A549 (cell line): ENCODE data around the gene TMEM198.

Source experiments
- CEBPB ChIP-seq, 2 experiments: fragments of >200 bp in 1 of 2; sonication (Bioruptor Twin) in 1 of 2; formaldehyde crosslinking in 1 of 2; IDR thresholded peaks; 2 replicates each; pipeline ENCODE4 v1.6.1; 2012 to 2016
- CHD2 ChIP-seq: fragments of 150-350 bp; IDR thresholded peaks from 2 replicates; pipeline ENCODE4 v1.6.1; 2014; ENCODE audit warnings: low read length; ENCODE audit not compliant: partially characterized antibody
- CHD4 ChIP-seq: fragments of 200-600 bp; sonication (generic); IDR thresholded peaks from 2 replicates; pipeline ENCODE4 v1.6.1; 2016; ENCODE audit warnings: antibody characterized with exemption, mild to moderate bottlenecking, borderline replicate concordance
- EP300 ChIP-seq, 2 experiments: fragments of >200 bp; sonication (Bioruptor Twin); formaldehyde crosslinking; IDR thresholded peaks; 2 replicates in 1 of 2; 3 replicates in 1 of 2; pipeline ENCODE4 v1.6.1; 2016 to 2017
- HDAC2 ChIP-seq: fragments of 200-600 bp; sonication (generic); IDR thresholded peaks from 2 replicates; pipeline ENCODE4 v1.6.1; 2016
- JUN ChIP-seq, 2 experiments: fragments of >200 bp; sonication (Bioruptor Twin); formaldehyde crosslinking; IDR thresholded peaks; 2 replicates in 1 of 2; 3 replicates in 1 of 2; pipeline ENCODE4 v1.6.1; 2016 to 2017
- MAFK ChIP-seq: fragments of 450-650 bp; IDR thresholded peaks from 2 replicates; pipeline ENCODE4 v1.6.1; 2014; ENCODE audit not compliant: partially characterized antibody
- MYC ChIP-seq: IDR thresholded peaks from 2 replicates; pipeline ENCODE4 v1.6.1; 2012; ENCODE audit warnings: mild to moderate bottlenecking, inconsistent platforms, low read length, improper control_type of control experiment, borderline replicate concordance
- PHF8 ChIP-seq: fragments of 200-600 bp; sonication (generic); IDR thresholded peaks from 2 replicates; pipeline ENCODE4 v1.6.1; 2016; ENCODE audit warnings: low read depth, mild to moderate bottlenecking, antibody characterized with exemption, moderate library complexity, borderline replicate concordance
- POLR2A ChIP-seq: IDR thresholded peaks from 2 replicates; pipeline ENCODE4 v1.6.1; 2012; ENCODE audit warnings: mild to moderate bottlenecking, low read length
- RFX5 ChIP-seq: fragments of 450-650 bp; IDR thresholded peaks from 2 replicates; pipeline ENCODE4 v1.7.1; 2014; ENCODE audit warnings: antibody characterized with exemption, mild to moderate bottlenecking, moderate library complexity
- RNF2 ChIP-seq: fragments of 200-600 bp; sonication (generic); IDR thresholded peaks from 2 replicates; pipeline ENCODE4 v1.6.1; 2016; ENCODE audit warnings: low read depth, mild to moderate bottlenecking, antibody characterized with exemption, moderate library complexity, borderline replicate concordance
- TF ChIP-seq, protein P1 (sequence below): fragments of >200 bp; sonication (Bioruptor Twin); formaldehyde crosslinking; IDR thresholded peaks from 3 replicates; pipeline ENCODE4 v1.5.1; 2016
- TF ChIP-seq, protein P2 (sequence below): fragments of 200-600 bp; sonication (generic); IDR thresholded peaks from 2 replicates; pipeline ENCODE4 v1.6.1; 2016; ENCODE audit warnings: antibody characterized with exemption, mild to moderate bottlenecking, moderate library complexity

DNA sequence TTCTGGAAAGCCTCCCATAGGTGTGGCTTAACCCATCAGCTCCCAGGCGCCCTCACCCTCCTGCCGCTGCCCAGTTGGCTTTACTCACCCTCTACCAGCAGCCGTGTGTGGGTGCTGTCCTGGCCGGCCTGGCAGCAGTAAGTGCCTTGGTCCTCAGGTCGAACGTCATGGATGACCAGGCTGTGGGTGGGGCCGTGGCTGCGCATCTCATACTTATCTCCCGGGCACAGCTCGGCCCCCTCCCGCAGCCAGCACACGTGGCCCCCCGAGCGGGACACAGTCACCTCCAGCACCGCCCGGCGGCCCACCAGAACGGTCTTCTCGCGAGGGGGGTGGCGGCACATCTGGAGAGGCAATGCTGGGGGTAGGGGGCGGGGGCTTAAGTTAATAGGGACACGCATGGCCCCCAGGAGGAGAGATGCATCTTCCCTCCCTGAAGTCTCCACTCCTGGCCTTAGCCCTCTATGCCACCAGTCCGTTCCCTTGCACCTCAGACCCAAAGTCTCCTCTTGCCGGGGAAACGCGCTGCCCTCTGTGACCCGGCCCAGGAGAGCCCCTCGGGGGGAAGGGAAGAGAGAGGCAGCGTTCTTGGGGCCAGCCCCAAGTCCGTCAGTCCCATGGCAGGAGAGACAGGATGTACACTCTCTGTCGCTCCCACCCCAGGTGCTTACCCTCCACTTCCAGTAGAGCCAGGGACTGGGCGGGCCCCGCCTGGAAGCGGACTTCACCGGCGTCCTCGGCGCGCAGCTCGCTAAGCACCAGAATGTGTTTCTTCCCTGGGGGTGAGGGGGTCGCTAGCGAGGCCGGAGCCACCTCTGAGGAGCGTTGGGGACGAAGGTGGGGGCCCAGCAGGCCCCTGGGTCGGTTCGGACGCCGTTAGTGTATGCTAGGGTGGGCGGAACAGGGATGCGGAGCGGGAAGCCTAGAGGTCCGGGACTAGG is 7.9 kb downstream of the TMEM198 start:
- TF ChIP-seq PHF8 (no peak), JUN (IDR thresholded peaks at IDR 0.05) (no peak), EP300 (IDR thresholded peaks at IDR 0.05) (no peak), CHD4 (no peak), RNF2 (0 out of 2 replicates have a peak, but pooled peaks have one; percentile 24), MYC (no peak), HDAC2 (no peak), MAFK (no peak), POLR2A (no peak), CEBPB (IDR thresholded peaks at IDR 0.05) (no peak), CHD2 (no peak), RFX5 (no peak)
- TF ChIP-seq, protein P1, sequence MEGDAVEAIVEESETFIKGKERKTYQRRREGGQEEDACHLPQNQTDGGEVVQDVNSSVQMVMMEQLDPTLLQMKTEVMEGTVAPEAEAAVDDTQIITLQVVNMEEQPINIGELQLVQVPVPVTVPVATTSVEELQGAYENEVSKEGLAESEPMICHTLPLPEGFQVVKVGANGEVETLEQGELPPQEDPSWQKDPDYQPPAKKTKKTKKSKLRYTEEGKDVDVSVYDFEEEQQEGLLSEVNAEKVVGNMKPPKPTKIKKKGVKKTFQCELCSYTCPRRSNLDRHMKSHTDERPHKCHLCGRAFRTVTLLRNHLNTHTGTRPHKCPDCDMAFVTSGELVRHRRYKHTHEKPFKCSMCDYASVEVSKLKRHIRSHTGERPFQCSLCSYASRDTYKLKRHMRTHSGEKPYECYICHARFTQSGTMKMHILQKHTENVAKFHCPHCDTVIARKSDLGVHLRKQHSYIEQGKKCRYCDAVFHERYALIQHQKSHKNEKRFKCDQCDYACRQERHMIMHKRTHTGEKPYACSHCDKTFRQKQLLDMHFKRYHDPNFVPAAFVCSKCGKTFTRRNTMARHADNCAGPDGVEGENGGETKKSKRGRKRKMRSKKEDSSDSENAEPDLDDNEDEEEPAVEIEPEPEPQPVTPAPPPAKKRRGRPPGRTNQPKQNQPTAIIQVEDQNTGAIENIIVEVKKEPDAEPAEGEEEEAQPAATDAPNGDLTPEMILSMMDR = no peak
- TF ChIP-seq, protein P2, sequence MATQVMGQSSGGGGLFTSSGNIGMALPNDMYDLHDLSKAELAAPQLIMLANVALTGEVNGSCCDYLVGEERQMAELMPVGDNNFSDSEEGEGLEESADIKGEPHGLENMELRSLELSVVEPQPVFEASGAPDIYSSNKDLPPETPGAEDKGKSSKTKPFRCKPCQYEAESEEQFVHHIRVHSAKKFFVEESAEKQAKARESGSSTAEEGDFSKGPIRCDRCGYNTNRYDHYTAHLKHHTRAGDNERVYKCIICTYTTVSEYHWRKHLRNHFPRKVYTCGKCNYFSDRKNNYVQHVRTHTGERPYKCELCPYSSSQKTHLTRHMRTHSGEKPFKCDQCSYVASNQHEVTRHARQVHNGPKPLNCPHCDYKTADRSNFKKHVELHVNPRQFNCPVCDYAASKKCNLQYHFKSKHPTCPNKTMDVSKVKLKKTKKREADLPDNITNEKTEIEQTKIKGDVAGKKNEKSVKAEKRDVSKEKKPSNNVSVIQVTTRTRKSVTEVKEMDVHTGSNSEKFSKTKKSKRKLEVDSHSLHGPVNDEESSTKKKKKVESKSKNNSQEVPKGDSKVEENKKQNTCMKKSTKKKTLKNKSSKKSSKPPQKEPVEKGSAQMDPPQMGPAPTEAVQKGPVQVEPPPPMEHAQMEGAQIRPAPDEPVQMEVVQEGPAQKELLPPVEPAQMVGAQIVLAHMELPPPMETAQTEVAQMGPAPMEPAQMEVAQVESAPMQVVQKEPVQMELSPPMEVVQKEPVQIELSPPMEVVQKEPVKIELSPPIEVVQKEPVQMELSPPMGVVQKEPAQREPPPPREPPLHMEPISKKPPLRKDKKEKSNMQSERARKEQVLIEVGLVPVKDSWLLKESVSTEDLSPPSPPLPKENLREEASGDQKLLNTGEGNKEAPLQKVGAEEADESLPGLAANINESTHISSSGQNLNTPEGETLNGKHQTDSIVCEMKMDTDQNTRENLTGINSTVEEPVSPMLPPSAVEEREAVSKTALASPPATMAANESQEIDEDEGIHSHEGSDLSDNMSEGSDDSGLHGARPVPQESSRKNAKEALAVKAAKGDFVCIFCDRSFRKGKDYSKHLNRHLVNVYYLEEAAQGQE = no peak
